HG03520 (cell line): Measurements from ENCODE around the gene MAPK8IP3.
"Not testable (repeated sequence)": the region's sequence is repeated elsewhere in the genome, so short reads cannot be mapped to it uniquely, and the experiment has no call there.

Source experiments
- ATAC-seq: cut with Tn5 transposase; IDR thresholded peaks from one replicate; pipeline ENCODE4 v1.9.1; 2021; ENCODE audit warnings: mild to moderate bottlenecking, moderate library complexity; ENCODE audit not compliant: unreplicated experiment

The MAPK8IP3 gene

DNA sequence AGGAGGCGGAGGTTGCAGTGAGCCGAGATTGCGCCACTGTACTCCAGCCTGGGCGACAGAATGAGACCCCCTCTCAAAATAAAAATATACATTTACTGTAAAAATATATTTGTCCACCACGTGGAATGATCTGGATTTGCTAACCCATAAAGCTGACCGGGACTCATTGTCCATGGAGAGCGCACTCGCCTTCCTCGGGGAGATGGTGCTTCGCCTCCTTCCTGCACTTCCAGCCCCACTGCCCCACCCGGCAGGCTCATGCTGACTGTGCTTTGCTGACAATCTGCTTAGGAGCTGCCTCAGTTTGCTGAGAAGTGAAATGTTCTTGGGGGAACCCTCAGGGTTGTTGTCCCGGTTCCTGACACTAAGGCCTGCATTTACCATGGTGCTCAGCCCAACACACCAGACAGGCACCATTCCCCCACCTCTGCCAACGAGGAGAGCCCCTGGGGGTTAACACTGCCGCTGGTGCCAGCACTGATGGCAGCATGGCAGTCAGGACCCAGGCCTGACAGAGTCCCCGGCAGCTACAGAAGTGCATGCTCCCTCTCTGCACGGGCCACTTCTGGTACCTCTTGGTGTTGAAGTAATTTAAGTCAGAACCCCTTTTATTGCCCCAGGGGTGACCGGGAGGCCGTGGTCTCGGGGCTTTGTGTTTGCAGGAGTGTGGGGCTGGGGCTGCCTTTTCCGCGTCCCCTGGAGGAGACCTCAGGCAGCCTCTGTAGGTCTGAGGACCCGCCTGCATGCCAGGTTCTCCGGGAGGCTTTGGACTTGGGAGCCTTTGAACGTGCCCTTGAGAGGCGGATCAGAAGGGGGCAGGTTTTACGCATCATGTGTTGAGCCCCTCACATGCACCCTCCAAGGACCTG lies 79.2 kb downstream of the MAPK8IP3 start:
- no peak for ATAC-seq

GRCh38 chr16:1785846-1786170 lies 79.8 kb downstream of the MAPK8IP3 start:
- no peak for ATAC-seq

DNA sequence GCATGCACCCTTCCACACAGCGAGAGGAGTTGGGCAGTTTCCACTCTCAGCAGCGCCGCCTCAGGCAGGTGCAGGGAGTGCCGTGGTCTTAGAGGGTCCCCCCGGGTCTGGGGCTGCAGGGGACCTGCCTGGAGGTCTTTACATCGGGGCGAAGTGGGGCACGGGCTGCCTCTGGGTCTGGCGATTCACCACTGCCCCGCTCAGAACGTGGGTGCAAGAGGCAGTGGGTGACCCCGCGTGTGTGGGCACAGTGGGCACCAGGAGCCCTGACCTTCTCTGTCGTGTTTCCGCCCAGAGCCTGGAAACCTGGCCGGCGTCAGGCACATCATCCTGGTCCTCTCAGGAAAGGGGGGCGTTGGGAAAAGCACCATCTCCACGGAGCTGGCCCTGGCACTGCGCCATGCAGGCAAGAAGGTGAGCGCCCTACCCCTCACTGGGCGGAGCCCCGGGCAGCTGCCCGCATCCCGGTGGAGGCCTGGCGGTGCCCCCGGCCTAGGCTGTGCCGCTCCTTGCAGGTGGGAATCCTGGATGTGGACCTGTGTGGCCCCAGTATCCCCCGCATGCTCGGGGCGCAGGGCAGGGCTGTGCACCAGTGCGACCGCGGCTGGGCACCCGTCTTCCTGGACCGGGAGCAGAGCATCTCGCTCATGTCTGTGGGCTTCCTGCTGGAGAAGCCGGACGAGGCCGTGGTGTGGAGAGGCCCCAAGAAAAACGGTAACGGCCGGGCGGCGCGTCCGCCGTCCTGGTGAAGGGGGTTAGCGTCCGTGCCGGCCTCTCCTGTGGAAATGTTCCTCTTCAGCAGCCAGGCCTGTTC lies 80.5 kb downstream of the MAPK8IP3 start:
- ATAC-seq: no peak

DNA sequence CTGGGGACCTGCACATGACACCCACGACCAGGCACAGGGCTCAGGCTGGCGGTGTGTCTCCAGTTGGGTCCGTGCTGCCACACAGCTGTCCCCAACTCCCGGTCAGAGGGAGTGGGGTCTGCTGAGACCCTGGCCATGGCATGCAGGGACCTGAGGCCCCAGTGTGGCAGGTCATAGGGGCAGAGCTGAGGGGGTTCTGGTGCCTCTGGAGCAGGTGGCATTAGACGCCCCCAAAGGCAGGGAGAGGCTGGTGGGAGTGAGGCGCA lies 81.0 kb downstream of the MAPK8IP3 start:
- ATAC-seq: no peak

DNA sequence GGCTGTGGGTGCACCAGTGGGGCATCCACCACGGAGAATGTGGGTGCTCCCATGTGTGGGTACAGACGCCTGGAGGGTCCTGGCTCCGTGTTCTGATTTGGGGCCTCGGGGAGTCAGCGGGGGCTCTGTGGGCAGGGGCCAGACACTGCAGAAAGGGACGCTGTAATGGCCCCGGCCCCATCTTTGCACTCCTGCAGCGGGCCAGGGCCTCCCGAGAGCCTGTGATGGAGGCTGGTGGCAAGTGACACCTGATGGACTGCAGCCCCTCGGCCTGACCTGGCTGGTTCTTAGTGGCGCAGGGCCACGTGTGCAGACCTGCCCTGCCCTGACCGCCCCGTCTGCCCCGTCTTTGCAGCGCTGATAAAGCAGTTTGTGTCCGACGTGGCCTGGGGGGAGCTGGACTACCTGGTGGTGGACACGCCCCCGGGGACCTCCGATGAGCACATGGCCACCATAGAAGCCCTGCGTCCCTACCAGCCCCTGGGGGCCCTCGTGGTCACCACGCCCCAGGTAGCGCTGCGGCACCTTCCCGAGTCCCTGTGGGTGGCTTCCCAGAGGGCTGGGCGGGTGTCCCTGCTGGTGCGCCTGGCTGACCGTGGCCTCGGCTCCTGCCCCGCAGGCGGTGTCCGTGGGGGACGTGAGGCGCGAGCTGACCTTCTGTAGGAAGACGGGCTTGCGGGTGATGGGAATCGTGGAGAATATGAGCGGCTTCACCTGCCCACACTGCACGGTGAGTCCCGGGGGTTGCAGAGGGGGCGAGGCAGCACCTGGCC lies 81.5 kb downstream of the MAPK8IP3 start:
- no peak for ATAC-seq

DNA sequence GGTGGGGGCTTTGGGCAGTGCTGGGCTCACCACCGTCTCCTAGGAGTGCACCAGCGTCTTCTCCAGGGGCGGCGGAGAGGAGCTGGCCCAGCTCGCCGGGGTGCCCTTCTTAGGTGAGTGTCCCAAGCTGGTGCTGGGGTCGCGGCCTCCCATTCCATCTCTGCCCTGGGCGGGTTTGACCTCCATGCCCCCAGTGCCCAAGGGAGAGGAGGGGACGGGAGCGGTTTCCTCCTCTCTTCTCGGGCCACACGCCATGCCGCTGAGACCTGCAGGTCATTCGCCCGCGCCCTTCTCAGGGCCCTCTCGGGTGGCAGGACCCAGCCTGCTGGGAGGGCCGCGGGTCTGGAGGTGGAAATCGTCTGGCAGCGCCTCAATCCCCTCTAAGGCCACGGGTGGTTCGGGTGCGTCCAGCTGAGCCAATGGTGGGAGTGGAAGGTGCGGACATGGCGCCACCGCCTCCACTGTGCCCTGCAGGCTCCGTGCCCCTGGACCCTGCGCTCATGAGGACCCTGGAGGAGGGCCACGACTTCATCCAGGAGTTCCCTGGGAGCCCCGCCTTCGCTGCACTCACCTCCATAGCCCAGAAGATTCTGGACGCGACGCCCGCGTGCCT lies 82.2 kb downstream of the MAPK8IP3 start:
- no peak for ATAC-seq

- ATAC-seq: no peak
These were observed 82.7 kb downstream of the MAPK8IP3 start for GRCh38 chr16:1788708-1789100.

- ATAC-seq: no peak
These were observed 83.6 kb downstream of the MAPK8IP3 start for GRCh38 chr16:1789643-1790045.

- no peak for ATAC-seq
These were observed 84.2 kb downstream of the MAPK8IP3 start for GRCh38 chr16:1790261-1790610.

DNA sequence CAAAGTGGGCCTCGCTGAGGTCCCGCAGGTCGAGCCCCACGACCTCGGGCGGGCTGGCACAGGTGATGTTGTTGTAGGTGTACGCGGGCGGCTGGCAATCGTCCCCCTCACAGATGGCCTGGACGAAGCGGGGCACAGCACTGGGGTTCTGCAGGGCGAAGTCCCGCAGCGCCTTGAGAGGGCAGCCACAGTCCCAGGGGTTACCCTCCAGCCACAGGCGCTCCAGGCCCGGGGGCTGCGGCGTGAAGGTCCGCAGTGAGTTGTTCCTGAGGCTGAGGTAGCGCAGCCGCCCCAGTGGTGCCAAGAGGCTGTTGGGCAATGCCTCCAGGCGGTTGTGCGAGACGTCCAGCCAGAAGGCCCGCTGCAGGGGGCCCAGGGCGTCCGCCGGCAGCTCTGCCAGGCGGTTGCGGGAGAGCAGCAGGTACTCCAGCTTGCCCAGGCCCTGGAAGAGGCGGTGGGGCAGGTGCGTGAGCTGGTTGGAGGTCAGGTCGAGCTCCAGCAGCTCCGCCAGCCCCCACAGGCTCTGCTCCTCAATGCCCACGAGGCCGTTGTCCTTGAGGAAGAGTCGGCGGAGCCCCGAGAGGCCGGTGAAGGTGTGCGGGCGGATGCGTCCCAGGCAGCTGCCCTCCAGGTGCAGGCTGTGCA lies 84.7 kb downstream of the MAPK8IP3 start:
- ATAC-seq: no peak

DNA sequence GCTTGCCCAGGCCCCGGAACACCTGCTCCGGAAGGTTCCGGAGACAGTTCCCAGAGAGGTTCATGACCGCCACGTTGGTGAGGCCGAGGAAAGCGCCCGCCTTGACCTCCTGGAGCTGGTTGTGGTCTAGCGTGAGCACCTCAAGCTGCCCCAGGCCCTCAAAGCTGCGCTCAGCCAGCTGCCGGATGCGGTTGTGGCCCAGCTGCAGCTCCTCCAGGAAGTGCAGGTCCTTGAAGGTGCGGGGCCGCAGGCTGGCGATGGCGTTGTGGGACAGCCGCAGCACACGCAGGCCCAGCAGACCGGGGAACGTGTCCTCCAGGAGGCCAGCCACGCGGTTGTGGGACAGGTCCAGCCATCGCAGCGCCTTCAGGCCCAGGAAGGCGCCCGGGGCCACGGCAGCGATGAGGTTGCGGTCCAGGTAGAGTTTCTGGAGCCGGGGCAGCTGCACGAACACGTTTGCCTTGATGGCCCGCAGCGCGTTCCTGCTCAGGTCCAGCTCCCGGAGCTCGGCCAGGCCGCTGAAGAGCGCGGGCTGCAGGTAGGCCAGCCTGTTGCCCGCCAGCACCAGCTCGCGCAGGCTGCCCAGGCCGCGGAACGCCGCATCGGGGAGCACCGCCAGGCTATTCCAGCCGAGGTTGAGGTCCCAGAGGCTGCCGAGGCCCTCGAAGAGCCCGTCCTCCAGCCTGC lies 85.4 kb downstream of the MAPK8IP3 start:
- ATAC-seq: no peak

- no peak for ATAC-seq
These were observed 86.2 kb downstream of the MAPK8IP3 start for GRCh38 chr16:1791943-1792812.

GRCh38 chr16:1792836-1793577 lies 87.0 kb downstream of the MAPK8IP3 start:
- ATAC-seq: no peak

DNA sequence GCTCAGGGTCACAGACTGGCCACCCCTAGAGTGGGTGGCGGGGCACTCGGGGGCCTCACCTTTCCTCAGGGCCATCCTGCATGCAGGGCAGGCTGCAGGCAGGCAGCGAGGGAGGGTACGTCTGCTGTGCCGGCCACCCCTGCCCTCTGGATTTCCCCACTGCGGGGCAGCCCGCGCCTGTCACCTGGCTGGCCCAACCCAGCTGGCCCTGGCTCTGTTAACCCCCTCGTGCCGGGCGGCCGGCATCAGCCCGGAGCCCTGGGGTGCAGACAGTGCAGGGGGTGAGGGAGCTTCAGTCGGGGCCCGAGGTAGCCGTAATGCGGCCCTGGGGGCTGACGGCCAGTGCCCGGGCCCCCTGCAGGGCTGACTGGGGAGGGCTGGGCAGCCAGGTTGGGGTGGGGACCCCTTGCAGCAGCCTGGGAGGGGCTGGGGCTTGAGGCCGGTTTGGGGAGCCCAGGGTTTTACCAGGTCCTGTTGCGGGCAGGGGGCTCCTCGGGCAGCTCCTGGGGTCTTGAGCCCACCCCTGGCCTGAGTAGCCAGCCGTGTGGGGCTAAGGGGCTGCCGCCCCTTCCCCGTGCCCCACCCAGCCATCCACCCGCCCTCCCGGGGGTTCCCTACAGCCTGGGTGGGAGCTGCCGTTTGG lies 87.7 kb downstream of the MAPK8IP3 start, which contains the start of gene IGFALS:
Gene IGFALS, minus strand, starts transcription at position 128 of the 643 bp plus-strand sequence. Its CDS starts 53 bp downstream, at position 75.
- no peak for ATAC-seq

DNA sequence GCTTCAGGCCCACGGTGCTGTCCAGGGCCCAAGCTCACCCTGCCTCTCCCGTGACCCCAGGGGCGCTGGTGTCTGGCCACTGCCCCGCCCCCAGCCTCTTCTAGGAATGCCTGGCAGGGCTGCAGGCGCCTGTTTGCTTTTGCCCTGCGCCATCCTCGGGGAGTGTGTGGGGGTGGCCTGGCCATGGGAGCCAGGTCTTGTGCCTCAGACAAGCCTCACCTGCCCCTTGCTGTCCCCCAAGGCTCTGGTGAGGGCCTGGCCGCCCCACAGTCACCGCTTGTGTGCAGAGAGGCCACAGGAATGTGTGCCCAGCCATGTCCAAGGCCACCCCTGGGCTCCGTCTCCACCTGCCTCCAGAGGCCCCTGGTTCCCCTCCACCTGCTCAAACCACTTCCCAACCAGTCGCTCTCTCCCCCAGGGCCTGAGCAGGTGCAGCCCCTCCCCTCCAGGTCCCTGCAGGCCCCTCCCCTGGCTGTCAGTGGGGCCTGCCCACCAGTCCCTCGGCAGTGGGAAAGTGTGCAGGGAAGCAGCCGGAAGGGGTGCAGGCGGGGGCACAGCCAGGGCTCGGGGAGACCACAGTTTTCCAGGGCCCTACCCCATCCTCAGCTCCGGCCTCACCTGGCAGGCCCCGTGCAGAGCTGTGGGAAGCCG lies 88.4 kb downstream of the MAPK8IP3 start:
- no peak for ATAC-seq

GRCh38 chr16:1794908-1795666 lies 89.1 kb downstream of the MAPK8IP3 start:
- no peak for ATAC-seq

DNA sequence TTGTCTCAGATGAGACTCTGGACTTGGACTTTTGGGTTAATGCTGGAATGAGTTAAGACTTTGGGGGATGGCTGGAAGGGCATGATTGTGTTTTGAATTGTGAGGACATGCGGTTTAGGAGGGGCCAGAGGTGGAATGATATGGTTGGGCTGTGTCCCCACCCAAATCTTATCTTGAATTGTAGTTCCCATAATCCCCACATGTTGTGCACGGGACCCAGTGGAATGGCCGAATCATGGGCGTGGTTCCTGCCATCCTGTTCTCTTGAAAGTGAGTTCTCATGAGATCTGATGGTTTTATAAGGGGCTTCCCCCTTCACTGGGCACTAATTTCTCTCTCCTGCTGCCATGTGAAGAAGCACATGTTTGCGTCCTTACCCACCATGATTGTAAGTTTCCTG lies 93.3 kb downstream of the MAPK8IP3 start:
- not testable (repeated sequence) for ATAC-seq
